NCI-H2227 treated with DMSO at 0.1 percent for 48 hours (cell line): ENCODE measurements around the gene CLCN1.

Experiments used
- DNase-seq: peaks from one replicate; lab custom pipeline; 2025; lab: John Stamatoyannopoulos, UW

Gene CLCN1

GRCh38 chr7:143334244-143334643 is 18.3 kb downstream of the CLCN1 start:
- DNase-seq, result no peak

GRCh38 chr7:143337216-143337615 is 21.3 kb downstream of the CLCN1 start:
- DNase-seq, result no peak

GRCh38 chr7:143341842-143342241 is 25.9 kb downstream of the CLCN1 start:
- DNase-seq, result no peak

GRCh38 chr7:143343596-143343995 is 27.7 kb downstream of the CLCN1 start:
- DNase-seq, result no peak

DNA sequence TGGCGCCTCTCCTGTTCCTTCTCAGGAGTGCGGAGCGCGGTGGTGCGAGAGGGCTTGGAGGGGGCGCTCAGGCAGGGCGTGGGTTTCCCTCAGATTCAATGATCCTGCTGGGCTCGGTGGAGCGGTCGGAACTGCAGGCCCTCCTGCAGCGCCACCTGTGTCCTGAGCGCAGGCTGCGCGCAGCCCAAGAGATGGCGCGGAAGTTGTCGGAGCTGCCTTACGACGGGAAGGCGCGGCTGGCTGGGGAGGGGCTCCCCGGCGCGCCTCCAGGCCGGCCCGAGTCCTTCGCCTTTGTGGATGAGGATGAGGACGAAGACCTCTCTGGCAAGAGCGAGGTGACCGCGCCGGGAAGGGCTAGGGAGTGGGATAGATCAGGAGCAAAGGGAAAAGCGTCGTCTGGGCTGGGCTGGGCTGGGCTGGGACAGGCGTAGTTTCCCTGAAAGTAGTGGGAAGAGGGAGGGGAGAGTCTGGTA is 29.6 kb downstream of the CLCN1 start:
- DNase-seq, result peak; percentile 35

- DNase-seq, result no peak
These were observed 30.1 kb downstream of the CLCN1 start for GRCh38 chr7:143346018-143346417.

GRCh38 chr7:143347950-143348349 is 32.0 kb downstream of the CLCN1 start:
- DNase-seq, result no peak

DNA sequence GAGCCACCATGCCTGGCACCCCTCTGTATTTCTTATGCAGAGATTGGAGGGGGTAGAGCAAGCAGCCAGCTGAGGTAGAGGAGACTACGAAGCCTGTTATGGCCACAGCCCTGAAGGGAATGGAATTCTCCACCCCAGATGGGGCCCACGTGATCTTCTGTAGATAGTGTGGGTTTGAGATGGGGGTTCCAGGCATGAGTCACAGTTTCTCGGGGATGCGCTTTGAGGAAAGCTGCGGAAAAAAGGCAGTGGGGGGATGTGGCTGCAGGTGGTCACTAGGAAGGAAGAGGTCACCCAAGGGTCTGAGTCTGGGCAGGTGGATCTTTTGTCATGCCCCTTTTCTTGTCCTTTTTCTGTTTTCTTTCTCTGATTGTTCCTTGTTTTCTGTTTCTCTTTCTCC is 35.1 kb downstream of the CLCN1 start:
- DNase-seq, result no peak

DNA sequence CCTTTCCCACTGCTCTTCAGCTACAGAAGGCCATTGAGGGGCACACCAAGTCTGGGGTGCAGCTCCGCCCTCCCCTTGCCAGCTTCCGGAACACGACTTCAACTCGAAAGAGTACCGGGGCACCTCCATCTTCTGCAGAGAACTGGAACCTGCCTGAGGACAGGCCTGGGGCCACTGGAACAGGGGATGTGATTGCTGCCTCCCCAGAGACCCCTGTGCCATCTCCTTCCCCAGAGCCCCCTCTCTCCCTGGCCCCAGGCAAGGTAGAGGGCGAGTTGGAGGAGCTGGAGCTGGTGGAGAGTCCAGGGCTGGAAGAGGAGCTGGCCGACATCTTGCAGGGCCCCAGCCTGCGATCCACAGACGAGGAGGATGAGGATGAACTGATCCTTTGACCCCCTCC is 35.7 kb downstream of the CLCN1 start:
- DNase-seq, result no peak

DNA sequence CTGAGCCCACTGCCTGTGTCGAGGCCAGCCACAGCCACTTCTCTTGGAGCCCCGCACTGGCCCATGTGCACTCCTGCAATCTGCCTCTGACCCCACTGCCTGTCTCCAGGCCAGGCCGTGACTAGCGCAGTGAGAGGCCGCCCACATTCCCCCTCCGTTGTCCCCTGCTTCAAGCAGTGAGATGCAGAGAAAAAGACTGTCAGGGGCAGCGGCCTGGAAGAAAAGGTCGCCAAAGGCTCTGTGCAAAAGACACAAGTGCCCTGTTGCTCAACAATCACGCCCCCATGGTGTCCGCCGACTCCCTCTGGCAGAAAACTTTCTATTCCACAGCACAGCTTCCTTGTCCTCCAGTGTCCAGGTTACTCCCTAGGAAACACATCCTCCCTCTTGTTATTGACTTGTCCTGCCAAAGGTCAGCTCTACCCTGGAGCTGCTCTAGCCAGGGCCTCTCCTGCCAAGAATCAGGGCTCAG is 36.7 kb downstream of the CLCN1 start:
- no peak for DNase-seq

GRCh38 chr7:143354376-143354775 is 38.5 kb downstream of the CLCN1 start:
- no peak for DNase-seq

DNA sequence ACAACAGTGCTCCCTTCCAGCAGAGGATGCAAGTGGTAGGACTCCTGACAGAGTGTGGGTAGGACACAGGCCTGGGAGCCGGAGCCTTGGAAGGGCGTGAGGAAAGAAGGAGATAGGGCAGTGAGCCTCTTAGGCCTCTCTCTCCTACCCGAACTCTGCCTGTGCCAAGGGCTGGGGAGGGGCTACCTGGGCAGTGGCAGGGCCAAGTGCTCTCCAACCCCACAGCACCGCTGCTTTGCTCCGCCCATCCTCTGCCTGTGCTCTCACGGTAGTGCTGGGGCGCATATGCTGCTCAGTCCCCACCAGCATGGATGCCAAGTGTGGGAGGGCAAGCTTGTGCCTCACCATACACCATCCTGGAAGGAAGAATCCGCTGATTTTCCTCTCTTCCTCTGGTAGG is 39.1 kb downstream of the CLCN1 start:
- no peak for DNase-seq

GRCh38 chr7:143355450-143356385 is 39.8 kb downstream of the CLCN1 start:
- no peak for DNase-seq

GRCh38 chr7:143356414-143357050 is 40.6 kb downstream of the CLCN1 start:
- no peak for DNase-seq

DNA sequence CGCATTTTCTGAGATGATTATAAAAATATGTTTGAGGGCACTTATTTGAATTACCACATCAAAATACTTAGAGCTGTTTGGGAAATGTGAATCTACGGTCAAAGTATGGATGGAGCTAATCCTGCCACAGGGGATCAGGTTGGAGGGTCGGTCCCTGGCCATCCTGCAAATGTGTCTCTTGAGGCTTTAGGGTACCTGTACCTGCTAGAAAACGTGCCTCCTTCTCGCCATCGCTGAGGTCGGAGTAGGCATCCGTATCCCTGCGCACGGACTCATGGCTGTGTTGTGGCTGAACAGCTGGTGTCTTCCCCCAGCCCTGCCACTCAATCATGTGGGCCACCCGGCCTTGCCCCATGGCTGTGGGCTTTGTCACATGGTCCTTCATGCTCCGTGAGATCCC is 42.7 kb downstream of the CLCN1 start:
- no peak for DNase-seq

DNA sequence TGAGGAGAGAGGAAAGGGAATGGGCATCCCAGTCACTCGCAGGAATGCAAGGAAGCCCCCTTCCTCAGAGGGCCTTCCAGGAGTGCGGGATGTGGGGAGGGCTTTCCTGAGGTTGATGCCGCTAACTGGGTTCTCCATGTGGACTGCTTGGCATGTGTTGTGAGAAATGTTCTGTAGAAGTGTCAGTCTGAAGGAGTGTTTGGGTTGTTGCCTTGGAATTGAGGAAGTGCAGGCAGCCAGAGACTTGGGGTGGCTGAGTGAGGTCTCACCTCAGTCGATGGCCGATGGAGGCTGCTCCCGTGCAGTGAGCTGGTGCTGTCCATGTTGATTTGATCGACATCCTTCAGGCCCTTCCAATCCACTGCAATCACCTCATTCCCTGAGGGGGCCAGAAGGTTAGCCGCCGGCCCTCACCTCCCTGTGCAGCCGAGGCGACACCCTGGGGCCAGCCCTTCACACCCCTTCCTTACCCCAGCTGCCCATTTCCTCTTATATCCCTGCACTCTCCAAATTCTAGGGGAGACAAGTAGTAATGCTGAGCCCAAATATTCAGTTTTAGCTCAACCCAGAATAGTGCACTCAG is 44.0 kb downstream of the CLCN1 start:
- no peak for DNase-seq

GRCh38 chr7:143360788-143361551 is 45.1 kb downstream of the CLCN1 start:
- no peak for DNase-seq

DNA sequence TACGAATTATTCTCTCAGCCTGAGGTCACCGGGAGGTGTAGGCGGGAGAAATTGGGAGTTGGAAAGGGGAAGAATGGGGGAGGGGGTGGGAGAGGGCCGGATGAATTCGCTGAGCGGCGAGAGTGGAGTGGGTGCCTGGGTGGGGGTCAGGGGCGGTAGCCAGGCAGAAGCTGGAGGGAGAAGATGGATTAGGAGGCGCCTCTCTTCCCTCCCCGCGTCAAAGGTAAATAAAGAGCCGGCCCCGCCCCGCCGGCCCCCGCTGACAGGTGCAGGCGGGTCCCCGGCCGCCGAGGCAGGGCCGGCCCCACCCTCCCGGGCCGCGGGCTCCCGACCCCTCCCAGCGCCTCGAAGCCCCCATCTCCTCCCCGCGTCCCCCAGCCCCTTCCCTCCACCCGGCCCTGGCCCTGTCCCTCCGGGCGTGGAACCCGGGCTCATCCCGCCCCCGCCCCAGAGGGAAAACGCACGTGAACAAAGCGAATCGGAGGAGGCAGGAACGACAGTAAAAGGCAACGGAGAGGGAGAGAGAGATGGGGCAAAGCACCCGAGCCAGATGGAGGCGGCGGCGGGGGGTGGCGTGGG is 45.7 kb downstream of the CLCN1 start:
- peak; percentile 19 for DNase-seq

GRCh38 chr7:143362131-143363015 is 46.5 kb downstream of the CLCN1 start, which contains the start of gene FAM131B:
Gene FAM131B (minus strand): TSS chr7:143362713. CDS start chr7:143362603, 110 bp downstream.
- no peak for DNase-seq
